GM12878 (cell line): ENCODE results near the gene SMCO4. TPM values are rescaled to one million over a fixed set of nuclear protein-coding genes. Genes with fewer than 3 reads are reported as not detected.

Experiments used
- ATAC-seq: fragments of 200-7000 bp; cut with Tn5 transposase; 3 replicates; pipeline ENCODE4 v1.9.1; 2020; ENCODE audit warnings: mild to moderate bottlenecking, moderate library complexity
- BruUV-seq: library from RNA; stranded (reverse); fragments of 400-500 nt; replicated peaks from 2 replicates; lab custom pipeline; 2021; lab: Mats Ljungman, UMichigan
- CTCF ChIA-PET: fragments of 300-600 bp; sonication (Branson Sonifier 250); formaldehyde crosslinking; extraction: SDS; loops from one replicate; lab custom pipeline; 2021; ENCODE audit warnings: inconsistent platforms; lab: Yijun Ruan, JAX
- POLR2A ChIA-PET: fragments of 350-600 bp; formaldehyde crosslinking; extraction: SDS; loops from one replicate; lab custom pipeline; 2021; ENCODE audit warnings: inconsistent platforms; lab: Charles Lee
- RAD21 ChIA-PET: fragments of 300-600 bp; sonication (Branson Sonifier 250); formaldehyde crosslinking; loops from one replicate; lab custom pipeline; 2023; ENCODE audit warnings: antibody characterized with exemption; ENCODE audit not compliant: unreplicated experiment; lab: Charles Lee
- SMC1A ChIA-PET: fragments of 300-600 bp; sonication (Branson Sonifier 250); formaldehyde crosslinking; loops from one replicate; lab custom pipeline; 2023; ENCODE audit not compliant: unreplicated experiment, uncharacterized antibody; lab: Charles Lee
- DNase-seq: peaks from one replicate; pipeline ENCODE4 v3.0.0-alpha.2; 2011; ENCODE audit warnings: low read depth, low spot score
- FAIRE-seq: peaks from 3 replicates; lab custom pipeline; 2011; peaks lifted over from hg19 to GRCh38; lab: Jason Lieb, UNC
- H2AFZ ChIP-seq: 2 replicates; pipeline ENCODE4 v1.6.0; 2011; ENCODE audit warnings: low read depth, low read length, control low read depth; ENCODE audit not compliant: control insufficient read depth
- H3K27ac ChIP-seq: 2 replicates; pipeline ENCODE4 v1.5.1; 2011; ENCODE audit warnings: control low read depth; ENCODE audit not compliant: control insufficient read depth, insufficient read depth
- H3K27me3 ChIP-seq, 2 experiments: replicated peaks in 1 of 2; 2 replicates each; pipeline versions ENCODE4 v1.6.0 to v1.6.1; 2011; ENCODE audit warnings: low read length in 1 of 2; ENCODE audit not compliant: control insufficient read depth in 2 of 2, insufficient read depth in 2 of 2
- H3K36me3 ChIP-seq, 2 experiments: 2 replicates each; pipeline ENCODE4 v1.5.1; 2011; ENCODE audit warnings: low read length in 1 of 2; ENCODE audit not compliant: control insufficient read depth in 2 of 2, insufficient read depth in 2 of 2
- H3K4me1 ChIP-seq: 2 replicates; pipeline ENCODE4 v1.6.1; 2011; ENCODE audit warnings: mild to moderate bottlenecking, low read length, moderate library complexity, mixed read lengths; ENCODE audit not compliant: control insufficient read depth, insufficient read depth
- H3K4me2 ChIP-seq: 2 replicates; pipeline ENCODE4 v1.6.0; 2011; ENCODE audit warnings: control low read depth; ENCODE audit not compliant: control insufficient read depth, insufficient read depth
- H3K4me3 ChIP-seq: fragments of 200-600 bp; sonication (generic); 2 replicates; pipeline ENCODE4 v1.5.1; 2016
- H3K79me2 ChIP-seq: 2 replicates; pipeline ENCODE4 v1.6.0; 2011; ENCODE audit warnings: low read length; ENCODE audit not compliant: control insufficient read depth, insufficient read depth
- H3K9ac ChIP-seq: 2 replicates; pipeline ENCODE4 v1.8.0; 2011; ENCODE audit warnings: low read length, control low read depth, mixed read lengths; ENCODE audit not compliant: control insufficient read depth, insufficient read depth
- H3K9me3 ChIP-seq: replicated peaks from 3 replicates; pipeline ENCODE4 v1.5.1; 2011; ENCODE audit warnings: mild to moderate bottlenecking, low read length; ENCODE audit not compliant: control insufficient read depth, insufficient read depth
- H4K20me1 ChIP-seq: 2 replicates; pipeline ENCODE4 v1.6.0; 2011; ENCODE audit not compliant: control insufficient read depth, insufficient read depth
- ATF3 ChIP-seq: IDR thresholded peaks from 2 replicates; pipeline ENCODE4 v1.6.1; 2011; ENCODE audit warnings: low read depth, mild to moderate bottlenecking, low read length, moderate library complexity, borderline replicate concordance; ENCODE audit errors: extremely low read depth
- KAT2A ChIP-seq: conservative IDR thresholded peaks from 2 replicates; pipeline ENCODE4 v1.6.1; 2011; ENCODE audit warnings: low read depth, low read length; ENCODE audit not compliant: control insufficient read depth
- WGBS: methylation state at CpG from one replicate; pipeline ENCODE4 v1.1.6; 2016; ENCODE audit warnings: low lambda C conversion rate; ENCODE audit not compliant: insufficient replicate concordance, insufficient coverage; ENCODE audit errors: missing lambda C conversion rate; 5-methylcytosine and 5-hydroxymethylcytosine counted together
- in situ Hi-C: fragments of 300-500 bp; cut with MboI; formaldehyde crosslinking; loops from 9 replicates; pipeline ENCODE4 v1.14.3; 2018; ENCODE audit warnings: mixed read lengths
- intact Hi-C: fragments of 100-400 bp; cut with micrococcal nuclease; formaldehyde crosslinking; loops from one replicate; pipeline ENCODE4 v1.14.2; 2022; ENCODE audit not compliant: unreplicated experiment
- polyA plus RNA-seq, 11 experiments: library from polyadenylated mRNA; depleted of rRNA in 4 of 11; unstranded in 6 of 11; stranded (reverse) in 5 of 11; fragments of >200 nt; fragmentation: Nextera tagmentation in 4 of 11; fragmentation: Illumina TruSeq in 1 of 11; extraction: Ambion mirVana in 4 of 11; extraction: Trizol in 1 of 11; gene quantifications; 1 replicate in 1 of 11; 2 replicates in 10 of 11; pipeline versions ENCODE4 v1.2.1 to v1.2.3, GENCODE V29; 2011 to 2016; ENCODE audit warnings: inconsistent platforms in 2 of 11, missing spikeins in 2 of 11, low read depth in 1 of 11
- total RNA-seq, 4 experiments: library from RNA; depleted of rRNA in 3 of 4; stranded (reverse); fragments of >200 nt in 3 of 4; fragmentation: Illumina TruSeq in 1 of 4; extraction: Trizol in 1 of 4; gene quantifications; 2 replicates each; pipeline versions ENCODE4 v1.2.1 to v1.2.3, GENCODE V29; 2013 to 2021

SMCO4 gene
- total and polyA plus RNA-seq, 10 of the 15 experiments (the other 5 are each of a cell fraction or from before 2014, with no cell fraction given) = 3.6 to 59.9 (median 27.9) TPM

DNA sequence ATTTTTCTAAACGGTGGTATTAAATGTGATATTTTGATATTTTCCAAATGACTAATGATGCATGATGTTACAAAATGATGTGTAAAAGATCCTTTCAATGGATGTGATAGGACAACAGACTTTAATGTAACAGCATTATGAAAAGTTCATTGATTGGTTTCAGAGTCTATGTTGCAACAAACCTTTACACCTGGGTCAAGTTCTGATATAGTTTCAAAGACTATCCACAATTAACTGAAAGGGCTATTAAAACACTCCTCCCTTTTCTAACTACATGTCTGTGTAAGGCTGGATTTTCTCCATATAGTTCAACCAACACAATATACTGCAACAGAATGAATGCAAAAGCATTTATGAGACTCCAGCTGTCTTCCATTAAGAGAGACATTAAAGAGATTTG, 35.7 kb downstream of the SMCO4 start:
- DNase-seq (no peak), ATAC-seq (no peak), FAIRE-seq (no peak)
- H3K27me3 ChIP-seq = no peaks in the 10 kb centered on the region
- ChIA-PET POLR2A (interaction anchor here (1.0 kb wide), 1 partner anchor 23 kb away, joined by 3 read pairs; no protein-coding TSS in a partner anchor), SMC1A (no interaction called here), CTCF (interaction anchor here (1.5 kb wide), 1 partner anchor 34 kb away, joined by 4 read pairs; no protein-coding TSS in a partner anchor), RAD21 (no interaction called here)
- no peak overlapping the region for H2AFZ ChIP-seq
- TF ChIP-seq KAT2A = no peak
- H3K79me2 ChIP-seq = peaks cover 13% of the 10 kb centered on the region
- H3K4me2 ChIP-seq = no peak overlapping the region
- H3K9ac ChIP-seq = no peak overlapping the region
- H3K36me3 ChIP-seq = no peaks in the 10 kb centered on the region; a peak in 1 of 4 replicates
- in situ Hi-C loops (no loop called here), intact Hi-C loops (no loop called here)
- BruUV-seq = no TSS peak
- H3K4me3 ChIP-seq = no peak overlapping the region
- no peak overlapping the region for H3K27ac ChIP-seq
- peaks cover 14% of the 10 kb centered on the region for H3K4me1 ChIP-seq
- H4K20me1 ChIP-seq = no peaks in the 10 kb centered on the region
- 89% methylated on average over 1 of the region's 1 CpG for WGBS
- peaks cover 2% of the 10 kb centered on the region; the same call in 1 of the 3 replicates for H3K9me3 ChIP-seq

DNA sequence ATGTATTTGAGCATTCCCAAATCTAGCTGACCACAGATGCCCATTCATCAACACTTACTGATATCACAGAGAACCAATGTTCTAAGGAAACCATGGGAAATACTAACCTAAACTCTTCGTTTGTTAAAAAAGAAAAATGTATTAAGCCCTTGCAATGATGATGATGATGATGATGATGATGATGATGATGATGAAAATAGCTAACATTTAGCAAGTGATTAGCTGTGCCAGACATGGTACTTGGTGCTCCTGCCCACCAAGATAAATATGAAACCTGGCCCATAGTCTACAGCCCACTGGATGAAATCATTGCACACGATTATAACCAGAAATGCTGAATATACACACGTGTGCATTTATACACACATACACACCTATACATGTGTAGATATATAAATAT, 37.5 kb downstream of the SMCO4 start:
- intact Hi-C loops = no loop called here
- no TSS peak for BruUV-seq
- no peaks in the 10 kb centered on the region for H4K20me1 ChIP-seq
- in situ Hi-C loops = no loop called here
- WGBS = 94% methylated on average over 3 of the region's 3 CpGs
- ATAC-seq (no peak), DNase-seq (no peak), FAIRE-seq (no peak)
- no peaks in the 10 kb centered on the region for H3K4me1 ChIP-seq
- H3K79me2 ChIP-seq = peaks cover 6% of the 10 kb centered on the region
- no peak overlapping the region for H3K4me2 ChIP-seq
- no peak for TF ChIP-seq ATF3
- peaks cover 2% of the 10 kb centered on the region; the same call in 1 of the 3 replicates for H3K9me3 ChIP-seq
- H3K27ac ChIP-seq = no peak overlapping the region
- H3K27me3 ChIP-seq = no peaks in the 10 kb centered on the region
- no peak overlapping the region for H3K9ac ChIP-seq
- no peak overlapping the region for H2AFZ ChIP-seq
- CTCF ChIA-PET = interaction anchor here (1.2 to 1.3 kb wide), 2 partner anchors 18 to 19 kb away, joined by 3 read pairs; no protein-coding TSS in a partner anchor
- RAD21 ChIA-PET = no interaction called here
- POLR2A ChIA-PET = no interaction called here
- no peaks in the 10 kb centered on the region; a peak in 1 of 4 replicates for H3K36me3 ChIP-seq
- no peak overlapping the region for H3K4me3 ChIP-seq
- SMC1A ChIA-PET = interaction anchor here (0.8 to 0.9 kb wide), 2 partner anchors 17 to 19 kb away, joined by 3 read pairs; no protein-coding TSS in a partner anchor
